GM12891 (cell line): Measurements from ENCODE around the gene CCDC28A.

Source experiments
- POLR2A ChIP-seq: IDR thresholded peaks from 2 replicates; pipeline ENCODE4 v1.6.1; 2011; ENCODE audit warnings: low read depth, low read length, control low read depth
- POLR2AphosphoS5 ChIP-seq: IDR thresholded peaks from 2 replicates; pipeline ENCODE4 v1.6.1; 2011; ENCODE audit warnings: low read depth, low read length, control low read depth

DNA sequence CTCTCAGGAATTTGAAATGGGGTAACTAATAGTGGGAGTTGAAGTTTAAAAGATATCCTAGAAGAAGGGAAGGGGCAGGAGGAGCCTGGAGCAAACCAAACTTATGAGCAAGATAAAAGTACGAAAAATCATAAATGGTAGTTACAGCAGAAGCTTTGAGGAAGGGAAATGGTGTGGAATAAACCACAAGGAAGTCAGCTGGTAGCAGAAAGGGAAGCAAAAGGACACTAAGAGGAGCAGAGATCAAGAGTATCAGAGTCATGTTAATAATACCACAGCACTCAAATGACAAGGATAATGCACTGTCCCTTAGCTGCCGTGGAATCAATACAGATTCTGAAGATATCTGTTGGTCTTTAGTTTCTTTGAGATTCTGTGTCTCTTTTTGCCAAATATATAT is 44.9 kb upstream of the CCDC28A start:
- TF ChIP-seq POLR2AphosphoS5 (no peak), POLR2A (no peak)
